ENCODE data around the gene PLXNC1.

The PLXNC1 gene

GRCh38 chr12:94157981-94158411, 9.6 kb downstream of the PLXNC1 start:
- no peak for DNase-seq (ENCODE audit: low read depth)

GRCh38 chr12:94158666-94159065, 10.3 kb downstream of the PLXNC1 start:
- DNase-seq (ENCODE audit: low read depth): no peak

DNA sequence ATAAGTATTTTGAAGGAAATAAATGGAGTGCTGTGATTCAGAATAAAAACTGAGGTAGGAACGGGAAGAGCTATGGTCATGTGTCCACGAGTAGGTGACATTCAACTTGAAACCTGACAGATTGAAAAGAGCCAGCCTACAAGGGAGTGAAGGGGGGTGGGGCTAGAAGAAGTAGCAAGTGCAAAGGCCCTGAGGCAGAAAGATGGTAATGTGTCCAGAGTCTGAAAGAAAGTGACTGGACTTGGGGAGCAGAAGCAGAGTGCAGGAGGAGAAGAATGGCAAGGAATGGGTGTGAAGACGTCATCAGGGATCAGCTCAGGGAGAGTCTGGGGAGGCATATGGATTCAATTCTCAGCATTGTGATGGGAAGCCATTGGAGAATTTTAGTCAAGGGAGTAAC, 13.7 kb downstream of the PLXNC1 start:
- no peak for DNase-seq (ENCODE audit: low read depth)

GRCh38 chr12:94163850-94164249, 15.5 kb downstream of the PLXNC1 start:
- DNase-seq (ENCODE audit: low read depth): no peak

DNA sequence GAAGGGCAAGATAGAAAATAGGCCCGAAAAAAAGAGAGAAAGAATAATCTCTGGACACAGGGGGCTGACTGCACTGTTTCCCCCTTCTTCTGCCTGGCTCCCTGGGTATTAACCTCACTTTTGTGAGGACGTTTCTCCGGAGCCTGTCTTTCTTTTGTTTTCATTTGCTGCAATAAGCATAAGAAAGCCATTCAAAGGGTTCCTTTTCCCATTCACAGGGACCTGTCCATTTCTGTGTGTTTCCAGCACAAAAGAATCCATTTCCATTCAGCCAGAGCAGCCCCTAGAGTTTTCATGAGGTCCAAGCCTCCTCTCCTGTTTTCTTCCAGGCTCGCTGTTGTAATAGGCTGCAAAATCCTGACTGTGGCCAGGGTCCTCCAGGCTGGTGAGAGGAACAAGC, 16.8 kb downstream of the PLXNC1 start:
- no peak for DNase-seq (ENCODE audit: low read depth)

GRCh38 chr12:94165670-94166364, 17.4 kb downstream of the PLXNC1 start:
- no peak for DNase-seq (ENCODE audit: low read depth)

DNA sequence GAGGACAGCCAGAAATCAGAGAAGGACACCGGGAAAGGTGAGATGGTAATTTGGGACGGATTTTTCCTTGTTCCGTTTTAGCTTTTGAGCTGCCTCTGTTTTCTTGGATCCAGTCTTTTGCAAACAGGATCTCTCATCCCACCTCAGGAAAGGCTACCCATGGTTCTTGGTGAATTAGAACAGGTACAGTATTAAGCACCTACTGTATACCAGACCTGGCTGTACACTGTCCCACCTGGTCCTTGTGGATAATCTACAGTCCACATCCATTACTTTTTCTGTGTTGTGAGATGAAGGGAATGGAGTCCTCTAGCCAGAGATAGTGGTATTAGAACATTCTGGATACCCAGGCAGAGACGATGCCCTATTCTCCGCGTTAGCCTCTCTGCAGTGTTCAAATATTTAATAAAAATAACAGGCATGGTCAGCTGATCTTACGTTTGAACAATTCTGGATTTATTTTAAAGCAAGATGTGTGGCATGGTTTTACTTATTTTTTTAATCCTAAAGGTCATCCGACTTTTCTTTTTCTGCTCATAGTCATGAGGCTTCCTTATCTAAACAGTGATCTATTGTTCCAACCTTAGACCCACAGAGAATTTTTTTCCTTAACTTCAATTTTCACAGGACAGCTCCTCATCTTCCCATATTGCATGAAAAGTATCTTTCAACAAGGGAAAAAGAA, 18.8 kb downstream of the PLXNC1 start:
- DNase-seq (ENCODE audit: low read depth): no peak

DNA sequence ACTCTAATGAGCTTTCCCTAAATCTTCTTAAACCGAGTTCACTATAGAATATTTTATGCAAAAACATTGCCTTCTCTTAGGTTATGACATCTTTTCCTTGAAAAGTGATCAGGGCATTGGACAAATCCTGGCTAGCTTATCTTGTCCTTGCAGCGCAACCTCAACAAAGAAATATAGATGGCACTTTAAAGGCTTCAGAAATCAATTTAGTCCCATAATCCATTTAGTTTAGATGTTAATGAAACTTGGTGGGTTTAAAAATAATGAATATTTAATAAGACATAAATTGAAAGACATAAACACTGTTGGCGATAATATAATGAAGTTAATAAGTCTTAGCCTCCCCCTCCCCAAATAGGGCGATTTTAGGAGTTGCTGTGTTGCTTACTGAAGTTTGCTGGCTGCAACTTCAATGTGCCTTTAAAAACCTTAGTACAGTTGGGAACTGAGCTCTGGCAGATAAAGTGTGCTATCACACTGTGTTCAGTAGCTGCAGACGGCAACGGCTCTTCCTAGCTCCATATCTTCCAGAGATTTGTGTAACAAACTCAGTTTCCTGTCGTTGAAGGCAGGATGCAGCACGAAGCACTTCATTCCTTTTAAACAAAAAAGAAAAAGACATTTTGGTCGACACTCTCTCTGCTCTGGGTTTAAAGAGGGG, 19.5 kb downstream of the PLXNC1 start:
- no peak for DNase-seq (ENCODE audit: low read depth)

GRCh38 chr12:94169495-94169894, 21.1 kb downstream of the PLXNC1 start:
- no peak for DNase-seq (ENCODE audit: low read depth)

DNA sequence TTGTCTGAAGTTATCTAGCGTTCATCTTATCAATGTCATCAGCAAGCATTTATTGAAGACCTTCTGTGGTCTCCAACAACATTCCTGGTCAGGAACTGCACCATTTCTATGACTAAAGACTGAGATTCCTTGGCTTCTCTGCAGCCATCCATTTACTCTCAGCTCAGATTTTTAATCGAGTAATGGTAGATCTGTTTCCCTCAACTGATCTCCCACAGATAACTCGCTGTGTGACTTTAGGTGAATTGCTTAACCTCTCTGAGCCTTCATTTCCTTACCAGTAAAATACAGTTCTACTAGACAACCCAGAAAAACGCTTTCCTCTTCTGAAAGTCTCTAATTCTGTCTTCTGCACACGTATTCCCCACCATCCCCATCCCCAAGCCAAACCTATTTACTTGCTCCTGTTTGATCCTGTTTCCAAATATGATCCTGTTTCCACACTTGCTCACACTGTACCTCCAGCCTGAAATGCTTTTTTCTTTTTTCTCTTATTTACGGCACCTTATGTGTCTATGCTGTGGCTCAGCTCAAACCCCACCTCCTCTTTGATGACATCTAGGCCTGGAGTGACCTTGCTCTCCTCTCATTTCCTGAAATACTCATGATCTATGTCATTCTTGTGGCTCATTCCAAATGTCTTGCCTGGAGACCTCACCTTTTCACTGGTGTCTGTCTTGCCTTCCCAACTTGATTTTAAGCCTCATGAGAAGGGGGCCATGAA, 21.8 kb downstream of the PLXNC1 start:
- no peak for DNase-seq (ENCODE audit: low read depth)

DNA sequence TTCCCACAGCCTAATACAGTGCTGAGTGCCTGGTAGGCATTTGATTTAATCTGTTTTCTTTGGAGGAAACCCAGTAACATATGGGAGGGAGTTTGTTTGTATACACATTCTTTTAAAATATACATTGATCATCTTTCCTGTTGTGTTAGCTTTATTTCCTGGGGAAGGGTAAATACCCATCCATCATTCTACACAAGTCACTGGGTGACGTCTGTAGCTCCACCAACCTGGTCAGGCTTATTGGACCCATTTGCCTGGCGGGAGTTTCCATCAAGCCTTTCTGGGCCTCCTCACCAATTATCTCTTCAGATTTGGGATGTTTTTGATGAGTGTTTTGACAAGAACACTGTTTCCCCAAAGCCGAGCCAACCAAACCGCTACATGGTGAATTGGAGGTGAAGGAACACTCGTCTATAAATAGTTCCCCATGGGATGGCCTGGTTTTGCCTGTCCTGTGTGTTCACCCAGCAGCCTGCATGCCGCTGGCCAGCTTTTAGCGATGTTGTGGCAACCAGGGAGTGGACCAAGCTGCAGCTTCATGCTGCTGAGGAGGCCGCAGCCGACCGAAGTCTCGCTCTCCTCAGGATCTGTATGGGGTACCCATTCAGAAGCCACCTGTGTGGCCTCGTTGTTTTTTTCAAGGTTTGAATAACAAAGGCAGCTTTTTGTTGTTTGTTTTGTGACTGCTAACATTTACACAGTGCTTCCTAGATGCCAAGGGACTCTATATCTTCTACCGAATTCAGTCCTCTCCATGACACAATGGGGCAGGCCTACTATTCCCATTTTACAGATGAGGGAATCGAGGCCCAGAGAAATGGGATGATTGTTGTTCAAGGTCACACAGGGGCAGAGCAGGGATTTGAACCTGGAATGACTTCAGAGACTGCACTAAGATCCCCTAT, 22.6 kb downstream of the PLXNC1 start:
- no peak for DNase-seq (ENCODE audit: low read depth)

GRCh38 chr12:94171595-94171930, 23.2 kb downstream of the PLXNC1 start:
- no peak for DNase-seq (ENCODE audit: low read depth)

DNA sequence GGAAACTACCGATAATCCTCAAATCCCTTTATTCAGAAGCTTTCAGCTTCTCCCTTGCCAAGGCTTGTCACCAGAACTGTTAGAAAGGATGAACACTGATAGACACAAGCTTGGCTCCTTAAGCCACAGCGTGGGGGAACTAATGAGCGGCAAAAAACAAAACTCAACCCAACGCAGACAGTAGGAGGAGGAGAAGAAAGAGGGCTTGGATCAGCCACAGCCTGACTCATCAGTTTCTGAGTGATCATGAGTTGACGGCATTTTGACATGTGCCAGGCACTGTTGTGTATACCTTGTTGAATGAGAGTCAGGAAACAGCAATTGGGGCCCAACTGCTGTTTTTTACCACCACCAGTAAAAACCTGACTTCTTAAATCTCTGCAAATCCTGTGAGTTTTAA, 23.7 kb downstream of the PLXNC1 start:
- DNase-seq (ENCODE audit: low read depth): no peak

DNA sequence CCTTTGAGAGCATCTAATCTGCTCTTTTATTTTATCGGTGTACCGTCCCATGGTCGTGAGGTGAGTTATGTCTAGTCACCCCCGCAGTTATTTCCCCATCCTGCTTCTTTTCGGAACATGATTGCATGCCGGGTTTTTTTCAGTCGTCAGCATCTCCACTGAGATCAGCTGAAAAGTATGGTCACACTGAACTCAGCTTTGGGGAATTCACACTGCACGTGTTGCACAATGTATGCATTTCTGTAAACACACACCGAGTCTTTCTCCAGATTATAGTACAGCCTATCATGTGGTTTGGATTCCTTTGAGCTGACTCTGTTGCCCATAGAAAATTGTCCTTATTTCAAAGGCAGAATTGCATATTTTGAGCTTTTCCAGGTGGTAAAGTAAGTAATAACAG, 24.6 kb downstream of the PLXNC1 start:
- no peak for DNase-seq (ENCODE audit: low read depth)

DNA sequence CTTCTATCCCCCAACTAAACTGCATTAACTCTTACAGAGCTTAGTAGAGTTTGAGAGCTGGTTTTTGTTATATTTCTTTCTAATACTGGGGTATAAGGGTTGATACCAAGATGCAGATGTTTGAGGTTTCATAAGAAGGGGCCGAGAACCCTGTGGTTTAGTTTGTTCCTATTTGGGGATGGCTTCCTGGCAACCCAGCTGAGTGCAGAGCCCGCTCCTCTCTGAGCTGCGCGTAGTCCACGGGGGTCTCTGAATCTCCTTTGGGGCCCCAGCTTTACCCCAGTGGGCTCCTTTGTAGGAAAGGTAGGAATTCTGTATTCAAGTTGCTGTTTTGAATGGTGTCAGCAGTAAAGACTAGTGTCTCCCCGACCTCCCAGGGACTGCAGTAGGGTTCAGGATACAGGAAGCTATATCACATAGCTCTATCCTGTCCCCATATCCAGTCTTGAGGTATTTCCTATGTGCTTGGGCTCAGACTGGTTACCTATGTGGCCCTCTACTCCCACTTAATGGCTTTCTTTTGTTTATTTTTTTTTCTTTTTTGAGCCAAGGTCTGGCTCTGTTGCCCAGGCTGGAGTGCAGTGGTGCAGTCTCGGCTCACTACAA, 25.4 kb downstream of the PLXNC1 start:
- DNase-seq (ENCODE audit: low read depth): no peak

GRCh38 chr12:94174576-94174975, 26.2 kb downstream of the PLXNC1 start:
- no peak for DNase-seq (ENCODE audit: low read depth)

GRCh38 chr12:94175763-94176668, 27.6 kb downstream of the PLXNC1 start:
- no peak for DNase-seq (ENCODE audit: low read depth)

DNA sequence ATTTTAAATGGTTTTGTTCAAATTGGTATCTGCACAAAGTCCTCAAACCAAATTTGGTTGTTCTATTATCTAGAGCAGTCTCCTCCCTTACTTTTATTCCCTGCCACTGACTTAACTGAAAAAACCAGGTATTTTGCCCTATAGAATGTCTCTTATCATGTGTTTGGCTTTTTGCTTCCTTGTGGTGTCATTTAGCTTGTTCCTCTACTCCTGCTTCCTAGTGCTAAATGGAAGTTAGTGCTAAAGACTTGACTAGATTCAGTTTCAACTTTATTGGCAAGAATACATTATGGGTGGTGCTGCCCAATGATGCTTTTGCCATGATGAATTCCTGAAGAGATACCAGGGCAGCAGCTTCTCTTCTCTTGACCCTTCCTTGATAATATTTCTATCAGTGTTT, 29.7 kb downstream of the PLXNC1 start:
- DNase-seq (ENCODE audit: low read depth): no peak

GRCh38 chr12:94178882-94179281, 30.5 kb downstream of the PLXNC1 start:
- no peak for DNase-seq (ENCODE audit: low read depth)

DNA sequence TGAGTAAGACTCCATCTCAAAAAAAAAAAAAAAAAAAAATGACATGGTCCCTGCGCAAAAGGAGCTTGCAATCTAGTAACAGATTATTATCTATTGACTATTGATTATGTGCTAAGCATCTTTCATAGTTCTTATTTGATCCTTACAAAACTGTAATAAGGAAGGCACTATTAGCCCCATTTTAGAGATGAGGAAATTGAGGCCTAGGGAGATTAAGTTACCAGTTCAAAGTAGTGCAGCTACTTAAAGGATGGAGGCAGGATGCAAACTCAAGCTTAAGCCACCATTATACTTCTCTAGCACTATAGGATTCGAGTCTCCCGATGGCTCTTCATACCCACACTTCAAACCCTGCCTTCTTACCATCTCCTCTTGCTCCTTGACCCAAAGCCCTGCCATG, 31.3 kb downstream of the PLXNC1 start:
- no peak for DNase-seq (ENCODE audit: low read depth)
